Skin of body (tissue), 3 donors: Measurements from ENCODE around the gene EDDM13. TPM values are rescaled to one million over a fixed set of nuclear protein-coding genes. Genes with fewer than 3 reads are reported as not detected.
"Not testable (repeated sequence)": the region's sequence is repeated elsewhere in the genome, so short reads cannot be mapped to it uniquely, and the experiment has no call there.

ENCODE experiments used
- DNase-seq: peaks from one replicate; lab custom pipeline; 2025; lab: John Stamatoyannopoulos, UW
- small RNA-seq: library from RNA; depleted of rRNA; stranded (forward); fragments of <200 nt; gene quantifications from one replicate; pipeline ENCODE3, GENCODE V24; 2014; ENCODE audit warnings: low replicate concordance
- total RNA-seq: library from RNA; depleted of rRNA; stranded (reverse); fragments of >200 nt; gene quantifications from one replicate; pipeline ENCODE4 v1.2.3, GENCODE V29; 2014

The EDDM13 gene
- total RNA-seq, 1 donor from 2014 or later, result 0.79 TPM

GRCh38 chr19:56321254-56321988 lies 48.9 kb downstream of the EDDM13 start:
- no peak for DNase-seq

GRCh38 chr19:56321989-56322440 lies 49.5 kb downstream of the EDDM13 start:
- DNase-seq, result no peak

DNA sequence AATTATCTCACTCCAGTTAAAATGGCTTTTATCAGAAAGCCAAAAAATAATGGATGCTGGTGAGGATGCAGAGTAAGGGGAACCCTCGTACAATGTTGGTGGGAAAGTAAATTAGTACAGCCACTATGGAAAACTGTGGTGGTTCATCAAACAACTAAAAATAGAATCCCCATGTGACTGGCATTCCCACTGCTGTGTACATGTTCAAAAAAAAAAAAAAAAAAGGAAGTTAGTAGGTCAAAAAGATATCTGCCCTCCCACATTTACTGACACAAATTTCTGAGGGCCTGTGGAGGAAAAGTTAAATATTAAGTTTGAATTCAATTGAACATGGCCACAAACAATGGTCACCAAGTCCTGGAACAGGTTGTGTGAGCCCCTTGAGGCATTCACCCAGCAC lies 51.9 kb downstream of the EDDM13 start:
- DNase-seq, result no peak

GRCh38 chr19:56332695-56333094 lies 60.1 kb downstream of the EDDM13 start:
- no peak for DNase-seq

- no peak for DNase-seq
These were observed 61.0 kb downstream of the EDDM13 start for GRCh38 chr19:56333506-56333905.

DNA sequence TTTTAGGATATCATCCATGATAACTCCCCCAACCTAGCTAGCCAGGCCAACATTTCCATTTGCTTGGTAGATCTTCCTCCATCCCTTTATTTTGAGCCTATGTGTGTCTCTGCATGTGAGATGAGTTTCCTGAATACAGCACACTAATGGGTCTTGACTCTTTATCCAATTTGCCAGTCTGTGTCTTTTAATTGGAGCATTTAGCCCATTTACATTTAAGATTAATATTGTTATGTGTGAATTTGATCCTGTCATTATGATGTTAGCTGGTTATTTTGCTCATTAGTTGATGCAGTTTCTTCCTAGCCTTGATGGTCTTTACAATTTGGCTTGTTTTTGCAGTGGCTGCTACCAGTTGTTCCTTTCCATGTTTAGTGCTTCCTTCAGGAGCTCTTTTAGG lies 62.8 kb downstream of the EDDM13 start:
- not testable (repeated sequence) for DNase-seq

DNA sequence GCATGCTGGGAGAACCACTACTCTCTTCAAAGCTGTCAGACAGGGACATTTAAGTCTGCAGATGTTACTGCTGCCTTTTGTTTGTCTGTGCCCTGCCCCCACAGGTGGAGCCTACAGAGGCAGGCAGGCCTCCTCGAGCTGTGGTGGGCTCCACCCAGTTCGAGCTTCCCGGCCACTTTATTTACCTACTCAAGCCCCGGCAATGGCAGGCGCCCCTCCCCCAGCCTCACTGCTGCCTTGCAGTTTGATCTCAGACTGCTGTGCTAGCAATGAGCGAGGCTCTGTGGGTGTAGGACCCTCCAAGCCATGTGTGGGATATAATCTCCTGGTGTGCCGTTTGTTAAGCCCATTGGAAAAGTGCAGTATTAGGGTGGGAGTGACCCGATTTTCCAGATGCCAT lies 64.5 kb downstream of the EDDM13 start:
- DNase-seq, result not testable (repeated sequence)

- not testable (repeated sequence) for DNase-seq
These were observed 66.5 kb downstream of the EDDM13 start for GRCh38 chr19:56339031-56339430.

- DNase-seq, result no peak
These were observed 69.4 kb downstream of the EDDM13 start for GRCh38 chr19:56341948-56342347.

GRCh38 chr19:56347163-56347778 lies 74.7 kb downstream of the EDDM13 start:
- DNase-seq, result no peak

- no peak for DNase-seq
These were observed 75.8 kb downstream of the EDDM13 start for GRCh38 chr19:56348289-56348877.

DNA sequence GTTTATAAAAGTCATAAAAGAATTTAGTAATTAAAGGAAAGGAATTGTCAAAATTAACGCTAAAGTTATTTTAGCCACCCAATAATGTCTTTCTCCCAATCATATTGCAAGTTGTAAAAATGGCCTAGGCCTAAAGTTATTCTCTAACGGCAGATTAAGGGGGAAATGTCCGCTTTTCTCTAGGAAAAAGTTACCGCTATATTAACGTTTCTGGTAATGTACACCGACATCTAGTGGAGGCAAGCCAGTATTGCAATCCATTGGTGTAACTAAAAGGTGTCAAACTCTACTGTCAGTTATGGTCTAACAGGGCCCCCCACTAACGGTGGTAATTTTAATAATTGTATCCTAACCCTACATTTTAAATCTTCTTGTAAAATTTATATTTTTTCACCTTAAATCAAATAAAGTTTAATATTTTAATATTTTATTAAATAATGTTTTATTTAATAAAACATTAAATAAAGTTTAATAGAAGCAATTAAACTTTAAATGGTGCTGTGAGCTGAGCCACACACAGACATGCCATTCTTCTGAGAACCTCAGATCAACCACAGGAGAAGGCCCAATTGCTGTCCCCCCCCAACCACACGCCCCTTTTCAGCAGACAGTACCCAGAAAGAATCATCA lies 78.0 kb downstream of the EDDM13 start:
- no peak for DNase-seq

GRCh38 chr19:56351208-56351607 lies 78.7 kb downstream of the EDDM13 start:
- no peak for DNase-seq

GRCh38 chr19:56355517-56355916 lies 83.0 kb downstream of the EDDM13 start:
- no peak for DNase-seq

DNA sequence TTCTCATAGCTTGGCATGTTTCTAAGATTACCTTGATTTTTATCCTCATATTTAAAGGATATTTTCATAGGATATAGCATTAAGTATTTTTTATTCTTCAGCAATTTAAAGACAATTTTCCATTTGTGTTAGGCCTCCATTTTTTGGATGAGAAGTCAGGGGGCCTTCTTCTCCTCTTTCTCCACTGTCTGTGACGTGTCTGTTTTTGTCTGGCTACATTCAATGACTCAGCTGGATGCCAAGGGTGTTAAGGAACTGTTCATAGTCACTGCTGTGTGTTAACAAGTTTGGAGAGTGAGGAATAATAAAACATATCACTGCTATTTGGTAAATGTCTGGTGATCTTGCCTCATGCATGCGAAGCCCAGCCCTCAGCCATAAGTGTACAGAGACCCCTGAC lies 84.4 kb downstream of the EDDM13 start:
- DNase-seq, result no peak

Small RNA genes lying within 50 kb of the gene (small RNA-seq; reads per million reads assigned to genes)
- not detected for gene RF00019

Other genes starting within 250 kb of the EDDM13 start
- 11.3 TPM for gene ZNF787, start 151.5 kb upstream of the EDDM13 start, total RNA-seq
- gene ZNF444, start 131.5 kb upstream of the EDDM13 start, total RNA-seq, result 9.2 TPM
- not detected for gene GALP, start 96.7 kb upstream of the EDDM13 start, total RNA-seq
- not detected for gene ZSCAN5B, start 75.0 kb upstream of the EDDM13 start, total RNA-seq
- not detected for gene ZSCAN5C, start 70.5 kb upstream of the EDDM13 start, total RNA-seq
- 4.0 TPM for gene ZSCAN5A, start 42.1 kb downstream of the EDDM13 start, total RNA-seq
- 2.6 TPM for gene ZNF582, start 120.8 kb downstream of the EDDM13 start, total RNA-seq
- 6.3 TPM for gene ZNF583, start 131.6 kb downstream of the EDDM13 start, total RNA-seq
- gene ZNF667, start 204.6 kb downstream of the EDDM13 start, total RNA-seq, result 10.6 TPM
- 8.9 TPM for gene ZNF471, start 235.1 kb downstream of the EDDM13 start, total RNA-seq